Calu3 (cell line): Measurements from ENCODE around the gene CITED4. TPM values are rescaled to one million over a fixed set of nuclear protein-coding genes. Genes with fewer than 3 reads are reported as not detected.

Source experiments
- BruUV-seq: library from RNA; stranded (reverse); fragments of 400-500 nt; replicated peaks from 2 replicates; lab custom pipeline; 2021; lab: Mats Ljungman, UMichigan
- CTCF ChIA-PET: fragments of 300-600 bp; sonication (Branson Sonifier 250); formaldehyde crosslinking; loops from one replicate; lab custom pipeline; 2022; ENCODE audit warnings: antibody characterized with exemption; lab: Charles Lee
- DNase-seq: peaks from one replicate; pipeline ENCODE4 v3.0.0; 2022
- H3K27ac Mint-ChIP-seq: one replicate; pipeline ENCODE4 v1.8.0; 2022; ENCODE audit warnings: mixed read lengths; ENCODE audit not compliant: unreplicated experiment
- H3K27me3 Mint-ChIP-seq: one replicate; pipeline ENCODE4 v1.8.0; 2022; ENCODE audit warnings: mixed read lengths; ENCODE audit not compliant: unreplicated experiment
- H3K36me3 Mint-ChIP-seq: one replicate; pipeline ENCODE4 v1.8.0; 2022; ENCODE audit warnings: mild to moderate bottlenecking, moderate library complexity, mixed read lengths; ENCODE audit not compliant: insufficient read depth, unreplicated experiment
- H3K4me1 Mint-ChIP-seq: one replicate; pipeline ENCODE4 v1.8.0; 2022; ENCODE audit warnings: mild to moderate bottlenecking, low read depth, mixed read lengths; ENCODE audit not compliant: unreplicated experiment
- H3K4me3 Mint-ChIP-seq: one replicate; pipeline ENCODE4 v1.8.0; 2022; ENCODE audit warnings: mild to moderate bottlenecking, low read depth, moderate library complexity, mixed read lengths; ENCODE audit not compliant: unreplicated experiment
- H3K9me3 Mint-ChIP-seq: one replicate; pipeline ENCODE4 v1.8.0; 2022; ENCODE audit warnings: low read depth, mixed read lengths; ENCODE audit not compliant: unreplicated experiment
- intact Hi-C: fragments of 100-400 bp; cut with micrococcal nuclease; formaldehyde crosslinking; loops from one replicate; pipeline ENCODE4 v1.10.0; 2022; ENCODE audit not compliant: unreplicated experiment
- total RNA-seq: library from RNA; stranded (reverse); gene quantifications from 2 replicates; pipeline ENCODE4 v1.2.3, GENCODE V29; 2022
- TF ChIP-seq, protein P1 (sequence below): fragments of 200-600 bp; IDR thresholded peaks from one replicate; pipeline ENCODE4 v1.8.0; 2022; ENCODE audit warnings: antibody characterized with exemption; ENCODE audit not compliant: unreplicated experiment

CITED4 gene
- total RNA-seq, 1 experiment from 2014 or later = 85.2 TPM

DNA sequence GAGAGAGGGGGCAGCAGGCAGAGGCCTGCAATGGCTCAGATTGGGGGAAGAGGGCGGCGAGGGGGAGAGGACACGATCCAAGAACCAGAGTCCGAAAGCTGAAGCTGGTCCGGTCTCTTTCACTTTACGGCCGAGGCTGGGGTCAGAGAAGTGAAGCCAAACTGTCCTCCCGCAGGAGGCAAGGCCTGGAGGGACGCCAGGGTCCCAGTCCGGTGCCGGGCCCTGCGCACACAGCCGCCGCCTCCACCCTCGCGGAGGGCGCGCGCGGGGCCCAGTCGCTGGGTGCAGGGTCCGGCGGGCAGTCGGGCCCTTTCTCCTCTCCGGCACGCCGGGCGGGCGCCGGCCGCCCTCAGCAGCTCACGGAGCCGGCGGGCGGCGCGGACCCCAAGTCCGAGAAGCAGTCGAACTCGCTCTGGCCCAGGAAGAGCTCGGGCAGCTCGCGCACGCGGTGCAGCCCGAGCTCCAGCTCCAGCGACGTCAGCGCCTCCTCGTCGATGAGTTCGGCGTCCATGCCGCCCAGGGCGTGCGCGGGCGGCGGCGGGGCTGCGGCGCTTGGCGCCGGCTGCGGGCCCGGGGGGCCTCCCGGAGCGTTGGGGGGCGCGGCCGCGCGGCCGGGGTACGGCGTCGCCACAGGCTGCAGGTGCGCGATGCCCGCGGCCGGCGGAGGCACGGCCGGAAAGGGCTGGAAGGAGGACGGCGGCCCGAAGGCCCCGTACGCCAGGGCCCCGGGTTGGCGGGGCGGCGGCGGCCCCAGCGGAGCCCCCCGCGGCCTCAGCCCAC lies 749 bp downstream of the CITED4 start:
- TF ChIP-seq, protein P1, sequence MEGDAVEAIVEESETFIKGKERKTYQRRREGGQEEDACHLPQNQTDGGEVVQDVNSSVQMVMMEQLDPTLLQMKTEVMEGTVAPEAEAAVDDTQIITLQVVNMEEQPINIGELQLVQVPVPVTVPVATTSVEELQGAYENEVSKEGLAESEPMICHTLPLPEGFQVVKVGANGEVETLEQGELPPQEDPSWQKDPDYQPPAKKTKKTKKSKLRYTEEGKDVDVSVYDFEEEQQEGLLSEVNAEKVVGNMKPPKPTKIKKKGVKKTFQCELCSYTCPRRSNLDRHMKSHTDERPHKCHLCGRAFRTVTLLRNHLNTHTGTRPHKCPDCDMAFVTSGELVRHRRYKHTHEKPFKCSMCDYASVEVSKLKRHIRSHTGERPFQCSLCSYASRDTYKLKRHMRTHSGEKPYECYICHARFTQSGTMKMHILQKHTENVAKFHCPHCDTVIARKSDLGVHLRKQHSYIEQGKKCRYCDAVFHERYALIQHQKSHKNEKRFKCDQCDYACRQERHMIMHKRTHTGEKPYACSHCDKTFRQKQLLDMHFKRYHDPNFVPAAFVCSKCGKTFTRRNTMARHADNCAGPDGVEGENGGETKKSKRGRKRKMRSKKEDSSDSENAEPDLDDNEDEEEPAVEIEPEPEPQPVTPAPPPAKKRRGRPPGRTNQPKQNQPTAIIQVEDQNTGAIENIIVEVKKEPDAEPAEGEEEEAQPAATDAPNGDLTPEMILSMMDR = no peak
- Mint-ChIP-seq H3K4me1 (peaks cover 39% of the 10 kb centered on the region), H3K9me3 (no peaks in the 10 kb centered on the region), H3K36me3 (peaks cover 27% of the 10 kb centered on the region), H3K4me3 (peak overlapping the region; percentile 91), H3K27ac (peak overlapping the region; percentile 95), H3K27me3 (peaks cover 18% of the 10 kb centered on the region)
- CTCF ChIA-PET = interaction anchor here (1.0 to 3.5 kb wide), 13 partner anchors 8 to 142 kb away, joined by 3 to 82 read pairs (median 7); no protein-coding TSS in a partner anchor
- intact Hi-C loops = loop anchor here (1.0 kb wide), 2 partner anchors 37 to 88 kb away; no protein-coding TSS in a partner anchor
- BruUV-seq = no TSS peak
- DNase-seq = no peak

DNA sequence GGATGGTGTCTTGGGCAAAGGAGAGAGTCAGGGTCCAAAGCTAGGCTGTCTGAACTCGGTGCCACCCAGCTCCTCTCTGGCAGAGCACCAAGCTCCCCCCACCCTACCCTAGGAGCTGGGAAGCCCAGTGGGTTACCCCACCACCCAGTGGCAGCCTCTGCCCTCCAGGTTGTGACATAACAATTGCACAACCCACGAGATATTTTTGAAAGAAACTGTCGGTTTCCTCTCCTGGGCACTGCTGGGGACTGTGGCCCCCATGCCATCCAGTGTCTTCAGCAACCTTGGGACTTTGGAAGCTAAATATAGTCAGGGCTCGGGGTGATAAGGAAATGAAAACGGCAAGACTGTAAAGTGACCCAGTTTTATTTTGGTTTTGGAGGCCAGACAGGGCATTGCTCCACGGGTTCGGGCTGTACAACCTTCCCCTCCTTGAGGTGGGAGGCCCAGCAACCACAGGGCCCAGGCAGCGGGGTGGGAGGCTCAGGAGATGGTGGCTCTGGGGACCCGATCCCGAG lies 1.4 kb downstream of the CITED4 start:
- BruUV-seq = no TSS peak
- CTCF ChIA-PET = interaction anchor here (2.5 to 3.5 kb wide), 2 partner anchors 89 to 95 kb away, joined by 20 to 82 read pairs; no protein-coding TSS in a partner anchor
- H3K27me3 Mint-ChIP-seq = peaks cover 18% of the 10 kb centered on the region
- H3K36me3 Mint-ChIP-seq = peaks cover 27% of the 10 kb centered on the region
- DNase-seq = no peak
- peak overlapping the region; percentile 95 for H3K27ac Mint-ChIP-seq
- no peaks in the 10 kb centered on the region for H3K9me3 Mint-ChIP-seq
- H3K4me3 Mint-ChIP-seq = peak overlapping the region; percentile 91
- peaks cover 32% of the 10 kb centered on the region for H3K4me1 Mint-ChIP-seq
- intact Hi-C loops = no loop called here
- TF ChIP-seq, protein P1 = no peak

DNA sequence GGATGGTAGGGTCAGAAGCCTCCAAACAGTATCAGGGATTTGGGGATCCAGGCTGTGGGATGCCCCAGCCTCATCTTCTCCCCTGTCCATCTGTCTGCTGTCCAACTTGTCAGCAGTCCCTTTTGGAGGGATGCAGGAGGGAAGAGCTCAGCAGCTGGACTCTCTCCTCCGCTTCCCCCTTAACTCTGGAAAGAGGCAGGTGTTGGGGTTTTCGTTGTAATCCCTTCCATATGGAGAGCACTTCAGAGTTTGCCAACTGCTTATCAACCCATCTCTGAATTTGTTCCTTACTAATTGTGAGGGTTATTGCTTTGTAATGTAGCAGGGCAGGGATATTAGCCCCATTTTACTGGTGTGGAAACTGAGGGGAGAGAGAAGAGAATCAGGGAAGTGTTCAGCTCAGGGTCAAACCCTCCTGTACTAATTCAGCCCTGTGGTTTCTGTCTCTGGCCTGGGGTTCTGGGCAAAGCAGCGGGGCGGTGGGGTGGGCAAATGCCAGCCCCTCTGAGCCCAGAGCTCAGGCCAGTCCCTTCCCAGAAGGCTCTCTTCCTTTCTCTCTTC lies 3.2 kb downstream of the CITED4 start:
- peaks cover 27% of the 10 kb centered on the region for H3K36me3 Mint-ChIP-seq
- TF ChIP-seq, protein P1 = no peak
- H3K4me3 Mint-ChIP-seq = no peak overlapping the region

DNA sequence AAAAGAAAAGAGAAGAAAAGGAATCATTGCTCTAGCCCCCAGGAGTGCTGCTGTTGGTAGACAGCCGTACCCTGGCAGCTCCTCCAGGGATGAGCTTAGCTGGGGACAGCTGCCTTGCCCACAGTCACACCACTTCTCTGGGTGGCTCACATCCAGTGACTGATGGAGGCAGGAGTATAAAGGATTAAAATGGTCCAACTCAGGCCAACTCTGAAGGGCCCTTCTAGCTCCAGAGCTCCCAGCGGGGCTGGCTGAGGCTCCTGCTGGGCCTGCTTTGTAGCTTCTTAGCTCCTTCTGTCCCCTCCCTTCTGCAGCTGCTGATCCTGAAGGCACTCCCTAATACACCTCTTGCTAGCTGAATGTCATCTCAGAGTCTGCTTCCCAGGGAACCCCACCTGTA lies 4.4 kb downstream of the CITED4 start:
- no peak for DNase-seq
- intact Hi-C loops = no loop called here
- Mint-ChIP-seq H3K4me1 (peaks cover 22% of the 10 kb centered on the region), H3K27me3 (peaks cover 18% of the 10 kb centered on the region), H3K9me3 (no peaks in the 10 kb centered on the region), H3K36me3 (peaks cover 26% of the 10 kb centered on the region), H3K27ac (no peak overlapping the region), H3K4me3 (no peak overlapping the region)
- CTCF ChIA-PET = interaction anchor here (0.9 to 1.2 kb wide), 2 partner anchors 41 to 93 kb away, joined by 3 to 6 read pairs; no protein-coding TSS in a partner anchor
- no TSS peak for BruUV-seq
- TF ChIP-seq, protein P1 = no peak

More for the DNA sequence above, 3.2 kb downstream of the CITED4 start:
- Mint-ChIP-seq H3K27me3 (peaks cover 18% of the 10 kb centered on the region), H3K4me1 (peaks cover 25% of the 10 kb centered on the region), H3K9me3 (no peaks in the 10 kb centered on the region), H3K27ac (no peak overlapping the region)
- no peak for DNase-seq
- intact Hi-C loops = no loop called here
- no TSS peak for BruUV-seq
- CTCF ChIA-PET = interaction anchor here (0.9 kb wide), 1 partner anchor 90 kb away, joined by 4 read pairs; no protein-coding TSS in a partner anchor
